B cell (primary cell): Measurements from ENCODE around the gene RFWD3.

Experiments used
- CTCF ChIP-seq: fragments of 200-600 bp; IDR thresholded peaks from one replicate; pipeline ENCODE4 v1.8.0; 2022; ENCODE audit warnings: antibody characterized with exemption, mild to moderate bottlenecking
- EZH2 ChIP-seq: IDR thresholded peaks from 2 replicates; pipeline ENCODE4 v1.6.1; 2012; ENCODE audit warnings: borderline replicate concordance, low read depth, mild to moderate bottlenecking, moderate library complexity, low read length; ENCODE audit not compliant: insufficient read depth, poor library complexity, severe bottlenecking

GRCh38 chr16:74627506-74628220 lies 39.0 kb downstream of the RFWD3 start:
- TF ChIP-seq CTCF (no peak), EZH2 (no peak)
